ENCODE data around the gene SMCO2.

SMCO2 gene

GRCh38 chr12:27455589-27455988, 9.1 kb downstream of the SMCO2 start:
- no peak for DNase-seq

DNA sequence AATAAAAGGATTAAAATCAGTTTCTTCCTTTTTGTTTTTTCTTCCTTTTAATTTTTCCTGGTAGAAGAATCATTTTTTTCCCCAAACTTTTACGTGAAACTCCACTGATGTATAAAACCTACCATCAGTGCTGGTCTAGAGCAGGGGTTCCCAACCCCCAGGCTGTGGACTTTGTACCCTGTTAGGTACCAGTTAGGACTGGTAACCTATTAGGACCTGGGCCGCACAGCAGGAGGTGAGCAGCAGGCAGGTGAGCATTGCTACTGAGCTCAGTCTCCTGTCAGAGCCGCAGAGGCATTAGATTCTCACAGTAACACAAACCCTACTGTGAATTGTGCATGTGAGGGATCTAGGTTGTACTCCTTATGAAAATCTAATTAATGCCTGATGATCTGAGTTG, 10.1 kb downstream of the SMCO2 start:
- DNase-seq, result no peak

- DNase-seq, result no peak
These were observed 14.0 kb downstream of the SMCO2 start for GRCh38 chr12:27460471-27460978.

DNA sequence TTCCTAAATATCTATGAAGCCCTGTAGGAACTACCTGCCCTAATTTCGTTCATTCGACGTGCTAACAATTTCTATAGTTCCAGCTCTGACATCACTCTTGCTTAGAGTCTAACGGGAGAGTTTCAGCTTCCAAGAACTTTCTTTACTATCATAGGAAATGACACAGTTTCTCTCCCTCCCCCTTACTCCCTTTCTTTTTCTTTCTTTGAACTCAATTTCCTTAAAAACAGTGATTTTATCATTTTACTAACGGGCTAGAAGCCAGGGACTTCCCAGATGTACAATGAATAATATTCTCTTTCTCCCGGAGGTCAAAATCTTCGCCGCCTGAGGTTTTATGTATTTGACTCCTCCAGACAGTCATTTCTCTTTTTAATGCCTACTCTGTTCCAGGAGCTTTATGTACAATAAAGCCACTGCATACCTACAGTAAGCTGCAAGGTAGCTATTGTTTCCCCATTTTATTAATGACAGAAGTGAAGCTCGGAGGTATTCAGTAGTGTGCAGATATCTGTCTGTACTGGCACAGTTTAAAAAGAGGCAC, 15.7 kb downstream of the SMCO2 start:
- DNase-seq, result no peak

DNA sequence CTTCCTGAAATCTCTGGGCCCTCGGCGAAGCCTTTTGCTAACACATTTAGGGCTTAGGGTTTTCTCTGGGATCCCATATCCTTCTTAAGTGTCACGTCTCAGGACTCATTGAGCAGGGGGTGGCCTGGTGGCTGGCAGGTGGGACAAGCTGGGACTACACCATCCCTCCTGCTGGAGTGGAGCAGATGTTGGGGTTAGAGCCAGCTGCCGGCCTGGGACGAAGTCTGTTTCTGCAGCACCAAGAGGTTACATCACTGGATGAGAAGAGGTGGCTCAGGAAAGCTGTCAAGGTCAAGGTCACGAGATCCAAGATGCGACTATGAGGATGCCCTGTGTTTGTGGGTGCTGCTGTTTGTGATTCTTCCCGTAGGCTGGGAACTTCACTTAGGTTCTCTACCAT, 16.3 kb downstream of the SMCO2 start:
- no peak for DNase-seq

DNA sequence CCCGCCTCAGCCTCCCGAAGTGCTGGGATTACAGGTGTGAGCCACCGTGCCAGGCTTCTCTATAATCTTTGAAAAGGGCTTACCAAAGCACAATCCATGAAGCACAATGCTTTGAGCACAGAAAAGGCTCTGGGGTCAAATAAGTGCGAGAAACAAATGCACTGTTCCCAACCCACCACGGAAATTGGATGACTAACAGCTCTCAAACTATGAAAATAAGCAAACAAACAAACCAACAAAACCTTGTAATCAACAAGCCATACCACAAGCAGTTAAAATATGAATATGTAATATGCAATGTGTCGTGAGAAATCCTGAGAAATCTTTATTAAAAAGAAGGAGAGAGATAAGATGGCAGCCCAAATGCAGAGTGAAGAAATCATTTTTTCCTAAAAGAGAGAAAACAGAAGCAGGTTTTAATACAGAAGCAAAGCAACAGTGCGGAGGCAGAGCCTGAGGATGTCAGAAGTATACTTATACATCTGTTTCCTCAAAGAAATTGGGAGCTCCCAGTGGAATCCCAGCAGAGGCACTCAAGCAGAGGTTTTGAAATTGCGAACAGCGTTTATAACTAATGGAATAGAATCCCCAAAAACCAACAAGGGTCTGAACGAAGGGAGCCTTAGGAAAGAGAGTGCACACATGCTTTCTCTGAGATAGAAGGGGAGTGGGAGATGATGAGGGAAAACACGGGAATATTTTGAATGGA, 17.1 kb downstream of the SMCO2 start:
- DNase-seq, result no peak

DNA sequence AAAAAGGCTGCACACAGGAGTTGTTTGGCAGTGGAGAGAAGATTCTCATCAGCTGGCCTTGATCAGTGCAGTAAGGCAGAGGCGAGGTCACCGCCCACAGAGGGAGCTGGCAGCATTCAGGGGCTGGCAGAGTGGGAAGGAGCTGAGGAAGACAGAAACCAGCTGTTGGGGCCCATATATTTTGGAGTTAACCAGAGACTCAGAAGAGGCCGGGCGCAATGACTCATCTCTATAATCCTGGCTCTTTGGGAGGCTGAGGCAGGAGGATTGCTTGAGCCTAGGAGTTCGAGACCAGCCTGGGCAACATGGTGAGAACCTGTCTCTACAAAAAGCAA, 17.7 kb downstream of the SMCO2 start:
- no peak for DNase-seq

- no peak for DNase-seq
These were observed 21.1 kb downstream of the SMCO2 start for GRCh38 chr12:27467641-27468040.

- no peak for DNase-seq
These were observed 21.7 kb downstream of the SMCO2 start for GRCh38 chr12:27468241-27468640.

DNA sequence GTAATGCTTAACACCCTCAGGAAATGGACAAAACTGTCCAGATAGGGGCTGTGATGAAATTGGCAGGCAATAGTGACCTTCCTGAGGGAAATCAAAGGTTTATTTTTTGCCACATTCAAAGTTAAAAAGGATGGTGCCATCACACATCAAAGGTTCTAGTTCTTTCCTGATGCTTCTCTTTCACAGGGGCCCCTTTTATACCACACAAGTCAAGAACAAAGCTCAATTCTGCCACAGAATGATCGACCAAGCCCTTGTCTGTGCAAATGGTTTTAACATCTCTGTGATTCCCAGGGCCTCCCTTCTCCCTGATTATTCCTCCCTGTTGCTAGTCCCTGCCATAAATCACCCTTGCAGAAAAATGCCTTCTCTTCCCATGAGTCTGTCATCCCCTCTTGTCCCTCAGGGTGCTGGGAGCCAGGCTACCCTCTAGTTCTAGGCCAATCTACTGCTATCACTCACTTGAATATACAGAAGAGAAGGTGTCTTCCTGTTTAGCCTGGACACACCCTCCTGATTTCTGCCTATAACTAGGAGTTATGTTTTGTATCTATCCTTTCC, 22.7 kb downstream of the SMCO2 start:
- DNase-seq, result no peak

- DNase-seq, result no peak
These were observed 26.1 kb downstream of the SMCO2 start for GRCh38 chr12:27472604-27473003.

DNA sequence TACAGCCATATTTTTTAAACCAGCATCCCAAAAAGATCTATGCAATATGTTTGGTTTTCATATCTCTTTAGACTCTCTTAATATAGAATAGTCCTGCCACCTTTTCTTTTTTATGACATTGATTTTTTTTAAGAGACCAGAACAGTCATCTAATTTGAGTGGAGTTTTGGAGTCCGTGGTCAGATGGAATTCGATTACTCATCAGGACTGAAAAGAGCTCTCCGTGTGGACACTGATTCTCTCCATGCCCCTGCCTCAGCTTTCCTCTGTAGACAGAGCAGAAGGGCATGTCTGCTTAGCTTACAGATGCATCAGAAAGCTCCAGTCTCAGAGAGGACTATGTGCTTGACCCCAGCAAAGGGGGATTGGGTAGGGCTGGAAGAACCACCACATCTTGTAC, 27.8 kb downstream of the SMCO2 start:
- no peak for DNase-seq

DNA sequence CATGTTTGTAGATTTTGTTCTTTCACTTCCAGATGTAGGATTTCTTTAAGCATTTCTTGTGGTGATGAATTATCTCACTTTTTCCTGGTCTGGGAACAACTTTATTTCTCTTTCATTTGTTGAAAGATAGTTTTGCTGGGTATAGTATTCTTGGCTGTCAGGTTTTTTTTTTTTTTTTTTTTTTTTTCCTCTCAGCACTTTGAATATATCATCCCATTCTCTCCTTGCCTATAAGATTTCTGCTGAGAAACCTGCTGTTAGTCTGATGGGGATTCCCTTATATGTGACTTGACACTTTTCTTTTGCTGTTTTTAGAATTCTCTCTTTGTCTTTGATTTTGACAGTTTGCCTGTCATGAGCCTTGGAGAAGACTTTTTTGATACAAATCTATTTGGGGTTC, 30.5 kb downstream of the SMCO2 start:
- DNase-seq, result no peak

DNA sequence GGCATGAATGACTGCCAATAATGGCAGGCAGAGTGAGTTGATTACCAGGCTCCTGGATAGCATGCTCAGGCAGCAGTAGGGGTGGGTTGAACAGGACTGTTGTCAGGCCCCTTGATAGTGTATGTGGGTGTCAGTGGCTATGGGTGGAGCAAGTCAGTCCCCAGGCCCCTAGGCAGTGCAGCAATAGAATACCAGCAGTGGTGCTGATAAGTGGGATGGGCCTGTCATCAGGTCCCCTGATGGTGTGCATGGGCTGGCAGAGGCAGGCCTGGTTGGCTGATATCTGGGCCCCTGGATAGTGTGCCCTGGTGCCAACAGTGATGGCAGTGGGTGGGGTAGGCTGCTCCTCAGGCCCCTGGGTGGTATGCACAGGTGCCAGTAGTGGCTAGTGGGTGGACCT, 32.4 kb downstream of the SMCO2 start:
- DNase-seq, result no peak

DNA sequence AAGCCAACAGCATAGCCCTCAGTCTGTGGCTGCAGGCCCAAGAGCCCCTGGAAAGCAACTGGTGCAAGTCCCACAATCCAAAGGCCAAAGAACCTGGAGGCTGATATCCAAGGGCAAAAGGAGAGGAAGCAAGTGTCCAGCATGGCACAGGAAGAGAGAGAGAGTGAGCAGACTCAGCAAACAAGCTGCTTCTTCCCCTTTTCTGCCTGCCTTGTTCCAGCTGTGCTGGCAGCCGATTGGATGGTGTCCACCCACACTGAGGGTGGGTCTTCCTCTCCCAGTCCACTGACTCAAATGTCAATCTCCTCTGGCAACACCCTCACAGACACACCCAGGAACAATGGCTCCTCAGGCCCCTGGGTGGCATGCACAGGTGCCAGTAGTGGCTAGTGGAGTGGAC, 33.5 kb downstream of the SMCO2 start:
- no peak for DNase-seq

DNA sequence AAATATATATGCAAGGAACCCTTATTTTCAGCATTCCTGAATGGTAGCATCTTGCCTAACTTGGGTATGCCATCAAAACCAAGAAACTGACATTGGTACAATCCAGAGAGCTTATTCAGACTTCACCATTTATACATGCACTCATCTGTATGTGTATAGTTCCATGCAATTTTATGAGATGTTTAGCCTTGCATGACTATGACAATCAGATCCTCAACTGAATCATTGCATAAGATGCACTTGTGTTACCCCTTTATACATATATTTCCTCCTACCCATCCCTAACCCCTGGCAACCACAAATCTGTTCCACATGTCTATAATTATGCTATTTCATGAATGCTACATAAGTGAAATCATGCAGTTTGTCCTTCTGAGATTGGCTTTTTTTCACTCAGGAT, 40.4 kb downstream of the SMCO2 start:
- DNase-seq, result no peak

DNA sequence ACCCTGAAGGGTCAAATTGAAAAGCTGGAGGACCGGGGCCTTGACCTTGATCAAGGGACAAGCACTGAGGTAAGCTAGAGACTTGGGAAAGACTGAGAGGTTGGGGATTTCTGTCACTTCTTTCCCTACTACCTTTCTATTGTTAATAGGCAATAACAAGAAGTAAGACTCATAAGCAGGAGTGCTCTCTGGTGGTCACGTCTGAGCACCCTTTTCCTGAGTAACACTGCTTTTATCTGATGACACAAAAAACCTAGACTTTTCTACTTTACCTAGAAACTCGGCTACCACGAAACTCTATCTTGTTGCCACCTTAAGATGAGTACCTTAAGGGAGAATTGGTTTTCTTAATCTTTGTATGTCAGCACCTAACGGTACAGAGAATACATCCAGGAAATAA, 41.9 kb downstream of the SMCO2 start:
- no peak for DNase-seq

DNA sequence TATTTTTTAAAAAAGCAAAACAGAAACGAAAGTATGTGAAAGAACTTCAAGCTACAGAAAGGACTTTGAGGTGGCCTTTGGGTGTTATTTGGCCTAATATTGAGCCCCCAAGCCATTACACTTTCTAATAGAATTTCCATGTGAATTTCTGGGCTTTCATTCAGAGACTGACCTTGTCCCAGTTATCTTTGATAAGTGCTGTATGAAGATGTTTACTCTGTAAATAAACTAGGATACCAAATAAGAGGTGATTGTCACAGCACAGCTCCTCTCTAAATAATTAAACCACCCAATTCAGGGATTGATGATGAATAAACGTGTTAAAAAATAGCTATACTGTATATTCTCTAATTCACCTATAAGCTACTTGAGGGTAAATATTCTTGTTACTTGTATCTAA, 44.7 kb downstream of the SMCO2 start:
- DNase-seq, result no peak

GRCh38 chr12:27493260-27493940, 46.9 kb downstream of the SMCO2 start:
- DNase-seq, result no peak

- DNase-seq, result no peak
These were observed 50.9 kb downstream of the SMCO2 start for GRCh38 chr12:27497446-27497845.

- no peak for DNase-seq
These were observed 51.6 kb downstream of the SMCO2 start for GRCh38 chr12:27498149-27498548.

DNA sequence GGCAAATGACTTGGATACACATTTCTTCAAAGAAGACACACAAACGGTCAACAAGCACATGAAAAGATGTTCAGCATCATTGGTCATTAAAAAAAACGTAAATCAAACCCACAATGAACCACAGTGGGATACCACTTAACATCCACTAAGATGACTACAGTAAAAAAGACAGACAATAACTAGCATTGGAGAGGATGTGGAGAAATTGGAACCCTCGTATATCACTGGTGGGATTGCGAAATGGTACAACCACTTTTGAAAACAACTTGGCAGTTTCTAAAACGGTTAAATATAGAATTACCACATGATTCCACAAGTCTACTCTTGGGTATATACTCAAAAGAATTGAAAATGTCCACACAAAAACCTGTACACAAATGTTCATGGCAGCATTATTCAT, 52.2 kb downstream of the SMCO2 start:
- DNase-seq, result no peak

DNA sequence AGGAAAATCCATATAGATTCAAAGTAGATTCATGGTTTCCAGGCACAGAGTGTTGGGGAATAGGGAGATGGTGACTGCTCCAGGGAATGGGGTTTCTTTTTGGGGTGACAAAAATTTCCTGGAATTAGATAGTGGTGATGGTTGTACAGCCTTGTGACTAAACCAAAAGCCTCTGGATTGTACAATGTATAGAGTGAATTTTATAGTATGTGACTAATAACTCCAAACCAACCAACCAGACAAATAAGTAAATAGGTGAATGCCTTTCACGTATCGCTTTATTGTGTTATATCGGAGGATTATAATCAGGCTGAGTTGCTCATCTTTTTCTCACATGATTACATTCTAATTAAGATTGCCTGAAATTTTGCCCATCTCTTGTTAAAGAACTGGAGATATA, 52.8 kb downstream of the SMCO2 start:
- DNase-seq, result no peak

- no peak for DNase-seq
These were observed 54.0 kb downstream of the SMCO2 start for GRCh38 chr12:27500546-27500945.
